ENCODE results near the gene CD9.
"Not testable (repeated sequence)": the region's sequence is repeated elsewhere in the genome, so short reads cannot be mapped to it uniquely, and the experiment has no call there.

DNA sequence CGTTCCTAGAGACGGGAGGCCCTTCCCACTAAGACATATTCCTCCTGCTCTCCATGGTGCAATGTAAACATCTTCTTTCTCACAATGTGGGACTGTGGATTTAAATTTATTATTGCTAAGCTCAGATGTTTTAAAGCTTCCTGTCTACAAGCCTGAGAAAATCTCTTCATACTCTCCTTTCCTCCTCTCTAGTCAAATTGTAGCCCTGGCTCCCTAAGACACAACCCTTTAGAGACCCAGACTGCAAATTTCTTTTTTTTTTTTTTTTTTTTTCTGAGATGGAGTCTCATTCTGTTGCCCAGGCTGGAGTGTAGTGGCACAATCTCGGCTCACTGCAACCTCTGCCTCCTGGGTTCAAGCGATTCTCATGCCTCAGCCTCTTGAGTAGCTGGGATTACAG, 9.2 kb downstream of the CD9 start:
- TF ChIP-seq TARDBP (IDR thresholded peaks at IDR 0.05); FOXA1 (IDR thresholded peaks at IDR 0.05); NFRKB (IDR thresholded peaks at IDR 0.05); CTBP1 (IDR thresholded peaks at IDR 0.05; ENCODE audit: borderline replicate concordance): not testable (repeated sequence)

Measured in HEK293T (cell line).